GM18868 (cell line): Measurements from ENCODE around the gene C1GALT1.
"Not testable (repeated sequence)": the region's sequence is repeated elsewhere in the genome, so short reads cannot be mapped to it uniquely, and the experiment has no call there.

Experiments used
- ATAC-seq: cut with Tn5 transposase; IDR thresholded peaks from one replicate; pipeline ENCODE4 v1.9.1; 2021; ENCODE audit warnings: mild to moderate bottlenecking, moderate library complexity; ENCODE audit not compliant: unreplicated experiment

C1GALT1 gene

GRCh38 chr7:7166318-7166717 is 16.0 kb upstream of the C1GALT1 start:
- ATAC-seq: no peak

GRCh38 chr7:7169296-7169695 is 13.0 kb upstream of the C1GALT1 start:
- no peak for ATAC-seq

GRCh38 chr7:7173956-7174632 is 8.2 kb upstream of the C1GALT1 start:
- ATAC-seq: no peak

- ATAC-seq: no peak
Observed at GRCh38 chr7:7175075-7175695, 7.2 kb upstream of the C1GALT1 start.

- ATAC-seq: no peak
Observed at GRCh38 chr7:7176406-7177043, 5.8 kb upstream of the C1GALT1 start.

GRCh38 chr7:7177044-7177517 is 5.3 kb upstream of the C1GALT1 start:
- no peak for ATAC-seq

GRCh38 chr7:7178081-7178480 is 4.3 kb upstream of the C1GALT1 start:
- no peak for ATAC-seq

GRCh38 chr7:7178906-7179305 is 3.4 kb upstream of the C1GALT1 start:
- no peak for ATAC-seq

- ATAC-seq: no peak
Observed at GRCh38 chr7:7180725-7181449, 1.5 kb upstream of the C1GALT1 start.

GRCh38 chr7:7181519-7182155 is 707 bp upstream of the C1GALT1 start:
- ATAC-seq: peak; percentile 42

- peak; percentile 25 for ATAC-seq
Observed at GRCh38 chr7:7183061-7183837, 905 bp downstream of the C1GALT1 start.

GRCh38 chr7:7183838-7184463 is 1.6 kb downstream of the C1GALT1 start:
- ATAC-seq: no peak

- ATAC-seq: no peak
Observed at GRCh38 chr7:7185371-7185989, 3.1 kb downstream of the C1GALT1 start.

- no peak for ATAC-seq
Observed at GRCh38 chr7:7188091-7188490, 5.7 kb downstream of the C1GALT1 start.

- no peak for ATAC-seq
Observed at GRCh38 chr7:7188742-7189141, 6.4 kb downstream of the C1GALT1 start.

- no peak for ATAC-seq
Observed at GRCh38 chr7:7190142-7190541, 7.8 kb downstream of the C1GALT1 start.

GRCh38 chr7:7191137-7191536 is 8.8 kb downstream of the C1GALT1 start:
- ATAC-seq: no peak

GRCh38 chr7:7192798-7193788 is 10.7 kb downstream of the C1GALT1 start:
- ATAC-seq: not testable (repeated sequence)
